HepG2 (cell line): Measurements from ENCODE around the gene UPB1. TPM values are rescaled to one million over a fixed set of nuclear protein-coding genes. Genes with fewer than 3 reads are reported as not detected.

Experiments
- ATAC-seq: fragments of 200-7000 bp; cut with Tn5 transposase; 3 replicates; pipeline ENCODE4 v1.9.1; 2020; ENCODE audit warnings: mild to moderate bottlenecking, moderate library complexity
- BruUV-seq: library from RNA; stranded (reverse); fragments of 400-500 nt; replicated peaks from 2 replicates; lab custom pipeline; 2021; lab: Mats Ljungman, UMichigan
- CTCF ChIA-PET: fragments of 300-600 bp; formaldehyde crosslinking; extraction: SDS; loops from one replicate; lab custom pipeline; 2021; ENCODE audit warnings: low total read pairs, inconsistent platforms, low intra/inter-chr PET ratio; lab: Yijun Ruan, JAX
- POLR2A ChIA-PET: fragments of 350-600 bp; sonication (Branson Sonifier 250); formaldehyde crosslinking; loops from one replicate; lab custom pipeline; 2020; ENCODE audit warnings: antibody characterized with exemption, inconsistent platforms; lab: Yijun Ruan, JAX
- DNase-seq: peaks from one replicate; pipeline ENCODE4 v3.0.0-alpha.2; 2015; ENCODE audit warnings: low spot score
- FAIRE-seq: peaks from 3 replicates; lab custom pipeline; 2011; peaks lifted over from hg19 to GRCh38; lab: Jason Lieb, UNC
- H2AFZ ChIP-seq: one replicate; pipeline ENCODE4 v1.6.1; 2011; ENCODE audit warnings: low read length, inconsistent platforms
- H3K27ac ChIP-seq: fragments of 300-600 bp; 3 replicates; pipeline ENCODE4 v1.8.0; 2011; ENCODE audit warnings: mixed run types, mild to moderate bottlenecking, mixed read lengths, low read length, inconsistent platforms; ENCODE audit not compliant: insufficient read depth; ENCODE audit errors: extremely low read length
- H3K27me3 ChIP-seq, 2 experiments: fragments of 200-600 bp in 1 of 2; 2 replicates in 1 of 2; 3 replicates in 1 of 2; pipeline versions ENCODE4 v1.6.0 to v1.8.0; 2011; ENCODE audit warnings: low read length in 2 of 2, mild to moderate bottlenecking in 2 of 2, moderate library complexity in 2 of 2, inconsistent platforms in 1 of 2; ENCODE audit not compliant: insufficient read depth in 2 of 2, control insufficient read depth in 1 of 2
- H3K36me3 ChIP-seq, 2 experiments: fragments of 200-600 bp in 1 of 2; replicated peaks in 1 of 2; 2 replicates in 1 of 2; 3 replicates in 1 of 2; pipeline versions ENCODE4 v1.5.1 to v1.8.0; 2011; ENCODE audit warnings: low read length in 2 of 2, inconsistent platforms in 1 of 2; ENCODE audit not compliant: insufficient read depth in 2 of 2, control insufficient read depth in 1 of 2
- H3K4me1 ChIP-seq: 2 replicates; pipeline ENCODE4 v1.5.1; 2012; ENCODE audit warnings: low read length, inconsistent platforms; ENCODE audit not compliant: insufficient read depth
- H3K4me2 ChIP-seq: 2 replicates; pipeline ENCODE4 v1.6.0; 2011; ENCODE audit warnings: low read depth, low read length, inconsistent platforms
- H3K4me3 ChIP-seq, 3 experiments: fragments of 200-600 bp in 1 of 3; sonication (generic), shearing (Covaris generic) in 1 of 3; replicated peaks in 1 of 3; 2 replicates each; pipeline ENCODE4 v1.5.1; 2011 to 2016; ENCODE audit warnings: low read length in 3 of 3, inconsistent platforms in 2 of 3, low read depth in 2 of 3, mild to moderate bottlenecking in 2 of 3, control low read depth in 1 of 3, mixed read lengths in 1 of 3; ENCODE audit not compliant: insufficient read depth in 1 of 3
- H3K79me2 ChIP-seq: one replicate; pipeline ENCODE4 v1.6.1; 2011; ENCODE audit warnings: low read length, inconsistent platforms; ENCODE audit not compliant: insufficient read depth
- H3K9ac ChIP-seq: 2 replicates; pipeline ENCODE4 v1.6.0; 2011; ENCODE audit warnings: mild to moderate bottlenecking, low read depth, low read length, inconsistent platforms; ENCODE audit not compliant: insufficient read depth
- H3K9me3 ChIP-seq: 2 replicates; pipeline ENCODE4 v1.5.1; 2012; ENCODE audit warnings: mild to moderate bottlenecking, low read length
- H4K20me1 ChIP-seq: 2 replicates; pipeline ENCODE4 v1.6.0; 2011; ENCODE audit warnings: inconsistent platforms, mild to moderate bottlenecking, low read length, moderate library complexity; ENCODE audit not compliant: insufficient read depth
- POGK ChIP-seq: sonication (generic); formaldehyde crosslinking; conservative IDR thresholded peaks from 2 replicates; pipeline ENCODE4 v1.8.0; 2022; ENCODE audit warnings: mild to moderate bottlenecking, moderate library complexity, missing genetic modification reagents
- RELA ChIP-seq: sonication (generic); formaldehyde crosslinking; IDR thresholded peaks from 2 replicates; pipeline ENCODE4 v1.4.0; 2020; ENCODE audit warnings: missing genetic modification reagents
- REST ChIP-seq, 2 experiments: IDR thresholded peaks; 2 replicates each; pipeline ENCODE4 v1.6.1; 2011 to 2012; ENCODE audit warnings: low read length in 2 of 2, borderline replicate concordance in 1 of 2, low read depth in 1 of 2, mild to moderate bottlenecking in 1 of 2, moderate library complexity in 1 of 2
- SAFB2 ChIP-seq: sonication (generic); formaldehyde crosslinking; IDR thresholded peaks from 2 replicates; pipeline ENCODE4 v1.5.1; 2020; ENCODE audit warnings: missing genetic modification reagents, low read depth, mild to moderate bottlenecking, borderline replicate concordance
- SNAPC2 ChIP-seq: sonication (generic); formaldehyde crosslinking; IDR thresholded peaks from 2 replicates; pipeline ENCODE4 v1.8.1; 2022; ENCODE audit warnings: mild to moderate bottlenecking, missing genetic modification reagents
- ZNF180 ChIP-seq: sonication (generic); formaldehyde crosslinking; IDR thresholded peaks from 2 replicates; pipeline ENCODE4 v1.4.0; 2020; ENCODE audit warnings: low read depth, missing genetic modification reagents, borderline replicate concordance
- ZNF687 ChIP-seq: sonication (generic); formaldehyde crosslinking; IDR thresholded peaks from 2 replicates; pipeline ENCODE4 v1.5.1; 2020; ENCODE audit warnings: mild to moderate bottlenecking, missing genetic modification reagents, moderate library complexity
- WGBS: methylation state at CpG from one replicate; pipeline ENCODE4 v1.1.6; 2017; ENCODE audit warnings: low lambda C conversion rate; 5-methylcytosine and 5-hydroxymethylcytosine counted together
- in situ Hi-C: cut with HindIII; loops from 2 replicates; pipeline ENCODE4 v1.10.0; 2017; ENCODE audit warnings: low pct_unique_long_range_greater_than_20kb; ENCODE audit not compliant: extremely low pct_ligation_motif_present
- intact Hi-C: fragments of 100-400 bp; cut with micrococcal nuclease; formaldehyde crosslinking; loops from one replicate; pipeline ENCODE4 v1.10.0; 2022; ENCODE audit not compliant: unreplicated experiment
- polyA plus RNA-seq, 8 experiments: library from polyadenylated mRNA; depleted of rRNA in 3 of 8; stranded (reverse) in 7 of 8; unstranded in 1 of 8; fragments of >200 nt; fragmentation: Illumina TruSeq in 4 of 8; extraction: Trizol in 4 of 8; gene quantifications; 2 replicates each; pipeline versions ENCODE4 v1.2.1 to v1.2.3, GENCODE V29; 2011 to 2016; ENCODE audit warnings: low read depth in 4 of 8, missing spikeins in 1 of 8, mixed read lengths in 1 of 8; ENCODE audit not compliant: insufficient read depth in 1 of 8
- total RNA-seq, 5 experiments: library from RNA; depleted of rRNA; stranded (reverse); fragments of >200 nt; fragmentation: Illumina TruSeq; extraction: Trizol; gene quantifications; 2 replicates each; pipeline ENCODE4 v1.2.3, GENCODE V29; 2016; ENCODE audit warnings: low read depth in 1 of 5

Gene UPB1
- total and polyA plus RNA-seq, 2 of the 13 experiments (the other 11 are each of a cell fraction or from before 2014, with no cell fraction given): 0.38 to 1.2 TPM

- no peak overlapping the region for H3K4me3 ChIP-seq
- intact Hi-C loops: no loop called here
- BruUV-seq: no TSS peak
- POLR2A ChIA-PET: interaction anchor here (0.9 to 3.2 kb wide), 3 partner anchors 11 to 35 kb away, joined by 3 to 15 read pairs (median 4); no protein-coding TSS in a partner anchor
- no peaks in the 10 kb centered on the region for H3K9me3 ChIP-seq
- FAIRE-seq (no peak), ATAC-seq (no peak), DNase-seq (no peak)
- H3K36me3 ChIP-seq: no peaks in the 10 kb centered on the region
- in situ Hi-C loops: loop anchor here (10.0 kb wide), 1 partner anchor 193 kb away; no protein-coding TSS in a partner anchor
- no peak overlapping the region for H2AFZ ChIP-seq
- H3K27me3 ChIP-seq: no peaks in the 10 kb centered on the region
- no peak overlapping the region for H3K4me2 ChIP-seq
- no peaks in the 10 kb centered on the region for H3K79me2 ChIP-seq
- no peak overlapping the region for H3K9ac ChIP-seq
- TF ChIP-seq ZNF180 (CRISPR knock-in tag) (no peak), ZNF687 (CRISPR knock-in tag) (0 out of 2 replicates have a peak, but pooled peaks have one; percentile 18)
- TF ChIP-seq, all 625 proteins: peak for 1
- H3K27ac ChIP-seq: no peak overlapping the region
- H3K4me1 ChIP-seq: peaks cover 97% of the 10 kb centered on the region
- 100% methylated on average over 1 of the region's 2 CpGs for WGBS
- no peaks in the 10 kb centered on the region for H4K20me1 ChIP-seq
- CTCF ChIA-PET: no interaction called here
These were observed 22.3 kb downstream of the UPB1 start for GRCh38 chr22:24517446-24517845.

- ChIA-PET POLR2A (interaction anchor here (0.9 to 3.2 kb wide), 3 partner anchors 11 to 35 kb away, joined by 3 to 15 read pairs (median 4); no protein-coding TSS in a partner anchor), CTCF (no interaction called here)
- in situ Hi-C loops: loop anchor here (10.0 kb wide), 1 partner anchor 193 kb away; no protein-coding TSS in a partner anchor
- Histone ChIP-seq H3K27ac (no peak overlapping the region), H3K4me3 (no peak overlapping the region), H3K36me3 (no peaks in the 10 kb centered on the region), H3K4me1 (peaks cover 89% of the 10 kb centered on the region), H4K20me1 (no peaks in the 10 kb centered on the region), H3K79me2 (no peaks in the 10 kb centered on the region), H2AFZ (no peak overlapping the region), H3K27me3 (no peaks in the 10 kb centered on the region), H3K9me3 (no peaks in the 10 kb centered on the region), H3K4me2 (no peak overlapping the region), H3K9ac (no peak overlapping the region)
- FAIRE-seq: no peak
- no peak for DNase-seq
- BruUV-seq: no TSS peak
- intact Hi-C loops: loop anchor here (2.0 kb wide), 1 partner anchor 17 kb away; no protein-coding TSS in a partner anchor
- no peak for ATAC-seq
- 65% methylated on average over 3 of the region's 3 CpGs for WGBS
- no peak for TF ChIP-seq SNAPC2 (CRISPR knock-in tag)
- no peak for TF ChIP-seq SAFB2 (CRISPR knock-in tag)
- no peak for TF ChIP-seq REST (IDR thresholded peaks at IDR 0.05; ENCODE audit: borderline replicate concordance in 1 of 2, low read depth in 1 of 2, low read length in 2 of 2)
- no peak for TF ChIP-seq POGK (CRISPR knock-in tag)
- TF ChIP-seq RELA (CRISPR knock-in tag): no peak
These were observed 23.1 kb downstream of the UPB1 start for GRCh38 chr22:24518228-24518627.
